ENCODE data around the gene RBBP8NL. TPM values are rescaled to one million over a fixed set of nuclear protein-coding genes. Genes with fewer than 3 reads are reported as not detected.

Gene RBBP8NL
- total and polyA plus RNA-seq, 11 donors, result not detected

- TF ChIP-seq POLR2A (IDR thresholded peaks at IDR 0.05), result no peak
- TF ChIP-seq CTCF (IDR thresholded peaks at IDR 0.05), result no peak
- WGBS, 4 donors, result 83 to 95% (median 93%) methylated on average over 6 of the region's 6 CpGs
- Histone ChIP-seq H3K9me3 (no peaks in the 10 kb centered on the region), H3K27ac (no peak overlapping the region), H3K4me3 (no peak overlapping the region), H3K27me3 (peaks cover 0 to 45% (median 3%) of the 10 kb centered on the region in 9 donors), H3K4me1 (no peaks in the 10 kb centered on the region), H3K36me3 (no peaks in the 10 kb centered on the region)
- DNase-seq, result no peak
- intact Hi-C loops (cut with DNase I), result no loop called here
- no peak for ATAC-seq
These were observed 16.9 kb upstream of the RBBP8NL start for GRCh38 chr20:62444286-62444685.

GRCh38 chr20:62441987-62442539 is 14.7 kb upstream of the RBBP8NL start:
- no peak for ATAC-seq
- no peaks in the 10 kb centered on the region for H3K4me1 ChIP-seq
- 70 to 89% (median 85%) methylated on average over 2 to 16 of the region's 16 CpGs for WGBS, 4 donors
- intact Hi-C loops (cut with DNase I), result no loop called here
- peaks cover 0 to 32% (median 0%) of the 10 kb centered on the region in 9 donors for H3K27me3 ChIP-seq
- H3K4me3 ChIP-seq, result no peak overlapping the region
- DNase-seq, result no peak
- no peaks in the 10 kb centered on the region for H3K9me3 ChIP-seq
- H3K27ac ChIP-seq, result no peak overlapping the region
- TF ChIP-seq CTCF (IDR thresholded peaks at IDR 0.05), result no peak
- TF ChIP-seq POLR2A (IDR thresholded peaks at IDR 0.05), result no peak
- no peaks in the 10 kb centered on the region for H3K36me3 ChIP-seq

- Histone ChIP-seq H3K27ac (no peak overlapping the region), H3K4me3 (no peak overlapping the region), H3K9me3 (no peaks in the 10 kb centered on the region), H3K36me3 (no peaks in the 10 kb centered on the region), H3K4me1 (peaks cover 0 to 3% (median 0%) of the 10 kb centered on the region in 12 donors), H3K27me3 (peaks cover 0 to 33% (median 4%) of the 10 kb centered on the region in 9 donors)
- WGBS, 4 donors, result 70 to 88% (median 77%) methylated on average over 5 of the region's 5 CpGs
- DNase-seq, result no peak
- intact Hi-C loops (cut with DNase I), result no loop called here
- no peak for TF ChIP-seq CTCF (IDR thresholded peaks at IDR 0.05)
- no peak for TF ChIP-seq POLR2A (IDR thresholded peaks at IDR 0.05)
- no peak for ATAC-seq
These were observed 11.9 kb upstream of the RBBP8NL start for GRCh38 chr20:62439218-62439617.

- Histone ChIP-seq H3K36me3 (no peaks in the 10 kb centered on the region), H3K4me3 (no peak overlapping the region), H3K27me3 (peaks cover 0 to 25% (median 4%) of the 10 kb centered on the region in 9 donors), H3K4me1 (peaks cover 0 to 11% (median 4%) of the 10 kb centered on the region in 12 donors), H3K9me3 (no peaks in the 10 kb centered on the region), H3K27ac (peak overlapping the region in 1 of 12 donors; percentile 39)
- ATAC-seq (peak in 2 of 4 donors; percentile 10 to 36), DNase-seq (peak in 1 of 5 donors; percentile 41)
- WGBS, 4 donors, result 78 to 87% (median 82%) methylated on average over 18 to 24 of the region's 24 CpGs
- intact Hi-C loops (cut with DNase I), result no loop called here
- no peak for TF ChIP-seq CTCF (IDR thresholded peaks at IDR 0.05)
- TF ChIP-seq POLR2A (IDR thresholded peaks at IDR 0.05), result no peak
These were observed 10.6 kb upstream of the RBBP8NL start for GRCh38 chr20:62437927-62438326.
